B cell (primary cell): ENCODE results near the gene GPR18.

ENCODE experiments used
- EZH2 ChIP-seq: IDR thresholded peaks from 2 replicates; pipeline ENCODE4 v1.6.1; 2012; ENCODE audit warnings: borderline replicate concordance, low read depth, mild to moderate bottlenecking, moderate library complexity, low read length; ENCODE audit not compliant: insufficient read depth, poor library complexity, severe bottlenecking
- TF ChIP-seq, protein P1 (sequence below): fragments of 200-600 bp; IDR thresholded peaks from one replicate; pipeline ENCODE4 v1.8.0; 2022; ENCODE audit warnings: antibody characterized with exemption, mild to moderate bottlenecking

GRCh38 chr13:99208845-99209527, 49.2 kb downstream of the GPR18 start:
- TF ChIP-seq, protein P1, sequence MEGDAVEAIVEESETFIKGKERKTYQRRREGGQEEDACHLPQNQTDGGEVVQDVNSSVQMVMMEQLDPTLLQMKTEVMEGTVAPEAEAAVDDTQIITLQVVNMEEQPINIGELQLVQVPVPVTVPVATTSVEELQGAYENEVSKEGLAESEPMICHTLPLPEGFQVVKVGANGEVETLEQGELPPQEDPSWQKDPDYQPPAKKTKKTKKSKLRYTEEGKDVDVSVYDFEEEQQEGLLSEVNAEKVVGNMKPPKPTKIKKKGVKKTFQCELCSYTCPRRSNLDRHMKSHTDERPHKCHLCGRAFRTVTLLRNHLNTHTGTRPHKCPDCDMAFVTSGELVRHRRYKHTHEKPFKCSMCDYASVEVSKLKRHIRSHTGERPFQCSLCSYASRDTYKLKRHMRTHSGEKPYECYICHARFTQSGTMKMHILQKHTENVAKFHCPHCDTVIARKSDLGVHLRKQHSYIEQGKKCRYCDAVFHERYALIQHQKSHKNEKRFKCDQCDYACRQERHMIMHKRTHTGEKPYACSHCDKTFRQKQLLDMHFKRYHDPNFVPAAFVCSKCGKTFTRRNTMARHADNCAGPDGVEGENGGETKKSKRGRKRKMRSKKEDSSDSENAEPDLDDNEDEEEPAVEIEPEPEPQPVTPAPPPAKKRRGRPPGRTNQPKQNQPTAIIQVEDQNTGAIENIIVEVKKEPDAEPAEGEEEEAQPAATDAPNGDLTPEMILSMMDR = no peak
- no peak for TF ChIP-seq EZH2
